H9 (cell line): ENCODE results near the gene MBNL1. TPM values are rescaled to one million over a fixed set of nuclear protein-coding genes. Genes with fewer than 3 reads are reported as not detected.

Source experiments
- DNase-seq: peaks from one replicate; pipeline ENCODE4 v3.0.0-alpha.2; 2017
- H2AFZ ChIP-seq: one replicate; pipeline ENCODE4 v1.6.1; 2013; ENCODE audit warnings: mild to moderate bottlenecking, low read length, control low read depth, moderate library complexity
- H2AK5ac ChIP-seq: 2 replicates; pipeline ENCODE4 v1.6.1; 2013; ENCODE audit warnings: low read length, control low read depth, mixed read lengths; ENCODE audit not compliant: insufficient read length
- H2BK120ac ChIP-seq: one replicate; pipeline ENCODE4 v1.6.1; 2013; ENCODE audit warnings: low read depth, mild to moderate bottlenecking, low read length, control low read depth, inconsistent platforms; ENCODE audit not compliant: poor library complexity, severe bottlenecking
- H2BK12ac ChIP-seq: 2 replicates; pipeline ENCODE4 v1.6.1; 2013; ENCODE audit warnings: low read length, control low read depth, mixed read lengths, low read depth; ENCODE audit not compliant: insufficient read length
- H2BK15ac ChIP-seq: 2 replicates; pipeline ENCODE4 v1.6.1; 2013; ENCODE audit warnings: low read depth, low read length, control low read depth
- H2BK20ac ChIP-seq: one replicate; pipeline ENCODE4 v1.6.1; 2013; ENCODE audit warnings: low read depth, mild to moderate bottlenecking, low read length, control low read depth, inconsistent platforms; ENCODE audit not compliant: poor library complexity, severe bottlenecking
- H2BK5ac ChIP-seq: 2 replicates; pipeline ENCODE4 v1.6.1; 2013; ENCODE audit warnings: low read length, control low read depth, mixed read lengths; ENCODE audit not compliant: insufficient read length
- H3K14ac ChIP-seq: 2 replicates; pipeline ENCODE4 v1.6.1; 2013; ENCODE audit warnings: low read length, control low read depth; ENCODE audit not compliant: insufficient read depth
- H3K18ac ChIP-seq: 2 replicates; pipeline ENCODE4 v1.6.1; 2013; ENCODE audit warnings: low read depth, mild to moderate bottlenecking, mixed read lengths, low read length, control low read depth; ENCODE audit not compliant: insufficient read length
- H3K23ac ChIP-seq: 2 replicates; pipeline ENCODE4 v1.6.1; 2013; ENCODE audit warnings: low read length, control low read depth, mixed read lengths, low read depth; ENCODE audit not compliant: insufficient read length
- H3K23me2 ChIP-seq: 2 replicates; pipeline ENCODE4 v1.6.1; 2013; ENCODE audit warnings: low read depth, mild to moderate bottlenecking, mixed read lengths, low read length, control low read depth; ENCODE audit not compliant: insufficient read length, poor library complexity, severe bottlenecking
- H3K27ac ChIP-seq: 2 replicates; pipeline ENCODE4 v1.5.1; 2013; ENCODE audit warnings: low read length, control low read depth, mixed read lengths, low read depth; ENCODE audit not compliant: insufficient read length
- H3K27me3 ChIP-seq: 2 replicates; pipeline ENCODE4 v1.6.1; 2013; ENCODE audit warnings: low read length, control low read depth, inconsistent platforms; ENCODE audit not compliant: insufficient read depth
- H3K4ac ChIP-seq: 2 replicates; pipeline ENCODE4 v1.6.1; 2013; ENCODE audit warnings: low read depth, mild to moderate bottlenecking, control low read depth, inconsistent platforms, low read length, moderate library complexity
- H3K4me1 ChIP-seq: 2 replicates; pipeline ENCODE4 v1.6.1; 2013; ENCODE audit warnings: low read length, control low read depth, inconsistent platforms; ENCODE audit not compliant: insufficient read depth
- H3K4me2 ChIP-seq: 2 replicates; pipeline ENCODE4 v1.6.1; 2013; ENCODE audit warnings: low read length, control low read depth, mixed read lengths; ENCODE audit not compliant: insufficient read length, insufficient read depth
- H3K56ac ChIP-seq: 2 replicates; pipeline ENCODE4 v1.6.1; 2013; ENCODE audit warnings: low read depth, mild to moderate bottlenecking, mixed read lengths, low read length, control low read depth; ENCODE audit not compliant: insufficient read length
- H3K79me1 ChIP-seq: 2 replicates; pipeline ENCODE4 v1.6.1; 2013; ENCODE audit warnings: low read depth, mild to moderate bottlenecking, moderate library complexity, low read length, control low read depth, inconsistent platforms; ENCODE audit not compliant: insufficient read depth, poor library complexity, severe bottlenecking
- H3K79me2 ChIP-seq: 2 replicates; pipeline ENCODE4 v1.6.1; 2013; ENCODE audit warnings: low read length, control low read depth, inconsistent platforms; ENCODE audit not compliant: insufficient read depth
- H3K9ac ChIP-seq: 2 replicates; pipeline ENCODE4 v1.6.1; 2013; ENCODE audit warnings: low read length, control low read depth, mixed read lengths; ENCODE audit not compliant: insufficient read length; ENCODE audit errors: extremely low read depth
- H3K9me3 ChIP-seq: one replicate; pipeline ENCODE4 v1.6.1; 2013; ENCODE audit warnings: low read depth, low read length, inconsistent platforms; ENCODE audit not compliant: control insufficient read depth
- H3T11ph ChIP-seq: one replicate; pipeline ENCODE4 v1.6.1; 2013; ENCODE audit warnings: mild to moderate bottlenecking, low read length, control low read depth, inconsistent platforms
- H4K20me1 ChIP-seq: one replicate; pipeline ENCODE4 v1.6.1; 2013; ENCODE audit not compliant: control insufficient read depth, insufficient read length, insufficient read depth
- H4K5ac ChIP-seq: 2 replicates; pipeline ENCODE4 v1.6.1; 2013; ENCODE audit warnings: low read depth, mild to moderate bottlenecking, mixed read lengths, low read length, control low read depth; ENCODE audit not compliant: insufficient read length
- H4K8ac ChIP-seq: replicated peaks from 2 replicates; pipeline ENCODE4 v1.6.1; 2013; ENCODE audit warnings: low read length, control low read depth, mixed read lengths, low read depth; ENCODE audit not compliant: insufficient read length
- H4K91ac ChIP-seq: 2 replicates; pipeline ENCODE4 v1.6.1; 2013; ENCODE audit warnings: low read depth, mild to moderate bottlenecking, moderate library complexity, mixed read lengths, low read length, control low read depth; ENCODE audit not compliant: insufficient read length
- H3K27ac Mint-ChIP-seq, 3 experiments: 2 replicates in 2 of 3; 3 replicates in 1 of 3; pipeline ENCODE4 v1.8.0; 2020 to 2021; ENCODE audit warnings: mixed read lengths in 3 of 3, mild to moderate bottlenecking in 1 of 3, moderate library complexity in 1 of 3
- H3K27me3 Mint-ChIP-seq: 2 replicates; pipeline ENCODE4 v1.8.0; 2021; ENCODE audit warnings: low read depth, mild to moderate bottlenecking, moderate library complexity, mixed read lengths
- H3K36me3 Mint-ChIP-seq, 3 experiments: 2 replicates in 2 of 3; 3 replicates in 1 of 3; pipeline ENCODE4 v1.8.0; 2020 to 2021; ENCODE audit warnings: low read depth in 3 of 3, mixed read lengths in 3 of 3; ENCODE audit not compliant: insufficient read depth in 1 of 3
- H3K4me1 Mint-ChIP-seq, 2 experiments: 2 replicates each; pipeline ENCODE4 v1.8.0; 2020; ENCODE audit warnings: mixed read lengths in 2 of 2
- H3K4me3 Mint-ChIP-seq, 2 experiments: 2 replicates in 1 of 2; 3 replicates in 1 of 2; pipeline ENCODE4 v1.8.0; 2020 to 2021; ENCODE audit warnings: mild to moderate bottlenecking in 2 of 2, mixed read lengths in 2 of 2, moderate library complexity in 1 of 2
- H3K9me3 Mint-ChIP-seq, 2 experiments: 2 replicates in 1 of 2; 3 replicates in 1 of 2; pipeline ENCODE4 v1.8.0; 2020; ENCODE audit warnings: mild to moderate bottlenecking in 2 of 2, mixed read lengths in 2 of 2, moderate library complexity in 1 of 2
- WGBS: extraction: QIAGEN DNeasy Blood & Tissue Kit; methylation state at CpG from one replicate; pipeline ENCODE4 v1.1.7; 2013; ENCODE audit warnings: missing lambda C conversion rate, low lambda C conversion rate, mixed read lengths; ENCODE audit not compliant: insufficient read length; ENCODE audit errors: extremely low coverage; 5-methylcytosine and 5-hydroxymethylcytosine counted together
- total RNA-seq: library from RNA; stranded (reverse); gene quantifications from 2 replicates; pipeline ENCODE4 v1.2.1, GENCODE V29; 2021
- TF ChIP-seq, protein P1 (sequence below): fragments of 200-600 bp; sonication (generic); conservative IDR thresholded peaks from 3 replicates; pipeline ENCODE4 v1.8.0; 2021; ENCODE audit warnings: antibody characterized with exemption, mild to moderate bottlenecking

MBNL1 gene
- total RNA-seq, 1 experiment from 2014 or later: 14.9 TPM

DNA sequence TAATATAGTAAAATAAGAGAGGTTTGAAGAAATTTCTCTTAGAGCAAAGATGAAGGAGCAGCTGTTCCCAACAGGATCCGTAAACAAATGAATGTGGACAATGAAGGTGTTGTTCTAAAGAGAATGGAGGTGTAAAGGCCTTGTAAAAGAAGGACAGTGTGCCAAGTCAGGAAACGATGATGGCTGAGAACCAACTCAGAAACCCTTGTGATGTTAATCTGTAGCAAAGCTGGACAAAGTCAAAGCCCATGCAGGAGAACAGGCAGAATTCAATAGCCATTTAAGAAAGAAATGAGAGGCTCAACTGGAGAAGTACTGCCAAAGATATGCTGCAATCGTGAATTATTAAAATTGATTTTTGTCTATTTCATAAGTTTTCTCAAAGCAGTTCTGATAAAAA is 192.2 kb downstream of the MBNL1 start:
- TF ChIP-seq, protein P1, sequence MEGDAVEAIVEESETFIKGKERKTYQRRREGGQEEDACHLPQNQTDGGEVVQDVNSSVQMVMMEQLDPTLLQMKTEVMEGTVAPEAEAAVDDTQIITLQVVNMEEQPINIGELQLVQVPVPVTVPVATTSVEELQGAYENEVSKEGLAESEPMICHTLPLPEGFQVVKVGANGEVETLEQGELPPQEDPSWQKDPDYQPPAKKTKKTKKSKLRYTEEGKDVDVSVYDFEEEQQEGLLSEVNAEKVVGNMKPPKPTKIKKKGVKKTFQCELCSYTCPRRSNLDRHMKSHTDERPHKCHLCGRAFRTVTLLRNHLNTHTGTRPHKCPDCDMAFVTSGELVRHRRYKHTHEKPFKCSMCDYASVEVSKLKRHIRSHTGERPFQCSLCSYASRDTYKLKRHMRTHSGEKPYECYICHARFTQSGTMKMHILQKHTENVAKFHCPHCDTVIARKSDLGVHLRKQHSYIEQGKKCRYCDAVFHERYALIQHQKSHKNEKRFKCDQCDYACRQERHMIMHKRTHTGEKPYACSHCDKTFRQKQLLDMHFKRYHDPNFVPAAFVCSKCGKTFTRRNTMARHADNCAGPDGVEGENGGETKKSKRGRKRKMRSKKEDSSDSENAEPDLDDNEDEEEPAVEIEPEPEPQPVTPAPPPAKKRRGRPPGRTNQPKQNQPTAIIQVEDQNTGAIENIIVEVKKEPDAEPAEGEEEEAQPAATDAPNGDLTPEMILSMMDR: no peak
- no peak overlapping the region for H4K8ac ChIP-seq
- no peaks in the 10 kb centered on the region for H3K79me2 ChIP-seq
- H3T11ph ChIP-seq: no peak overlapping the region
- H3K56ac ChIP-seq: no peak overlapping the region
- Mint-ChIP-seq H3K27ac (peak overlapping the region in 2 of 3 experiments; percentile 50 to 95; a peak in 5 of 7 replicates), H3K9me3 (no peaks in the 10 kb centered on the region), H3K4me3 (no peak overlapping the region), H3K36me3 (peaks cover 3 to 6% (median 4%) of the 10 kb centered on the region in 3 experiments; a peak in 3 of 7 replicates), H3K4me1 (peaks cover 8 to 9% of the 10 kb centered on the region in 2 experiments), H3K27me3 (no peaks in the 10 kb centered on the region)
- no peak overlapping the region for H3K27ac ChIP-seq
- DNase-seq: no peak
- H3K14ac ChIP-seq: no peak overlapping the region
- H4K20me1 ChIP-seq: no peaks in the 10 kb centered on the region
- H4K91ac ChIP-seq: no peak overlapping the region
- H2BK20ac ChIP-seq: no peak overlapping the region
- no peaks in the 10 kb centered on the region for H3K4me1 ChIP-seq
- no peak overlapping the region for H3K23ac ChIP-seq
- no peak overlapping the region for H2BK120ac ChIP-seq
- no peaks in the 10 kb centered on the region for H3K27me3 ChIP-seq
- no CpG with 5 or more reads among the region's 3 CpGs for WGBS
- no peak overlapping the region for H2AFZ ChIP-seq
- no peaks in the 10 kb centered on the region for H3K23me2 ChIP-seq
- H3K9ac ChIP-seq: no peak overlapping the region
- no peak overlapping the region for H2BK15ac ChIP-seq
- no peaks in the 10 kb centered on the region for H3K79me1 ChIP-seq
- H2BK5ac ChIP-seq: no peak overlapping the region
- no peak overlapping the region for H2BK12ac ChIP-seq
- H2AK5ac ChIP-seq: no peak overlapping the region
- no peak overlapping the region for H3K4me2 ChIP-seq
- no peak overlapping the region for H3K4ac ChIP-seq
- no peak overlapping the region for H3K18ac ChIP-seq
- no peak overlapping the region for H4K5ac ChIP-seq
- H3K9me3 ChIP-seq: no peaks in the 10 kb centered on the region
